ENCODE data around the gene ICA1L.

Gene ICA1L

DNA sequence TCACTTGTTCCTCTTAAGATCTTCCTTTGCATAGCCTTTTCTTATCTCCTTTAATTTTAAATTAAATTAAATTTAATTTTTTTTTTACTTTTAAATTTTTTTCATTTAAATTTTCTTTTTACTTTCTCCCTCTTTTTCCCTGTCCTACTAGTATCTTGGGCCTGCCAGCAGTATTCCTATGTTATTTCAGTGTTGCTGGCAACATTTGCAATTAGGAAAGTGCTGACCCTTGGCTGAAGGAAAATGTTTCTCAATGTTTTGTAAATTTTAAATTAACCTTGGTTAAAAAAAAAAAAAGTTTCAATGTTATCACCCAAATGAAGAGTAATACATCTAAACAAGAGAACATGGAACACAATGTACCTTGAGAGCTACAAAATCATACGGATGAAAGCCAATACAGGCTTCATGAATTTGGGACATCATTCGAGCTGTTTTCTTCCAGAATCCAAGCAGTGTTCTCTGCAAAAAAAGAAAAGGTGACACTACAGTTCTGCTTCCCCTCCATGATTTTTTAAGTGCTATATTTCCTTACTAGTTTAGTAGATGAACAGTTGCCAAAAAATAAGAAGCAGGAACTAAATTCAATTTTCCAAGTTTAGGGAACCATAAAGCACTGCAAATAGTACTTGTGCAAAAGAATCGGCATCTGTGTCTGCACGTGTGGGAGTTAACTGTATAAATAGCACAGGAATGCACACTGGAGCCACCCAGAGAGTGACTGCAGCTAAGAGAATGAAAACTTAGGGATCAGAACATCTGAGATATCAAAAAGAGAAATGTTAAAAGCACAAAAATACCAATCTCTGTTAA, 55.8 kb downstream of the ICA1L start:
- peaks cover 0 to 11% of the 10 kb centered on the region in 2 experiments; a peak in 1 of 3 replicates for H3K36me3 ChIP-seq (ENCODE audit: control insufficient read depth in 2 of 2, insufficient read depth in 1 of 2, low read length in 2 of 2)
- H3K9me3 ChIP-seq (ENCODE audit: control insufficient read depth, insufficient read depth, low read depth, low read length) = no peaks in the 10 kb centered on the region
- no peak overlapping the region for H3K4me3 ChIP-seq (ENCODE audit: low read depth, low read length)
- H3K4me1 ChIP-seq (ENCODE audit: control insufficient read depth, insufficient read depth, low read length) = no peaks in the 10 kb centered on the region
- no peak overlapping the region for H3K27ac ChIP-seq (ENCODE audit: extremely low read depth, low read depth, low read length)
- TF ChIP-seq, protein P1, sequence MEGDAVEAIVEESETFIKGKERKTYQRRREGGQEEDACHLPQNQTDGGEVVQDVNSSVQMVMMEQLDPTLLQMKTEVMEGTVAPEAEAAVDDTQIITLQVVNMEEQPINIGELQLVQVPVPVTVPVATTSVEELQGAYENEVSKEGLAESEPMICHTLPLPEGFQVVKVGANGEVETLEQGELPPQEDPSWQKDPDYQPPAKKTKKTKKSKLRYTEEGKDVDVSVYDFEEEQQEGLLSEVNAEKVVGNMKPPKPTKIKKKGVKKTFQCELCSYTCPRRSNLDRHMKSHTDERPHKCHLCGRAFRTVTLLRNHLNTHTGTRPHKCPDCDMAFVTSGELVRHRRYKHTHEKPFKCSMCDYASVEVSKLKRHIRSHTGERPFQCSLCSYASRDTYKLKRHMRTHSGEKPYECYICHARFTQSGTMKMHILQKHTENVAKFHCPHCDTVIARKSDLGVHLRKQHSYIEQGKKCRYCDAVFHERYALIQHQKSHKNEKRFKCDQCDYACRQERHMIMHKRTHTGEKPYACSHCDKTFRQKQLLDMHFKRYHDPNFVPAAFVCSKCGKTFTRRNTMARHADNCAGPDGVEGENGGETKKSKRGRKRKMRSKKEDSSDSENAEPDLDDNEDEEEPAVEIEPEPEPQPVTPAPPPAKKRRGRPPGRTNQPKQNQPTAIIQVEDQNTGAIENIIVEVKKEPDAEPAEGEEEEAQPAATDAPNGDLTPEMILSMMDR (tag by site-specific recombination; IDR thresholded peaks at IDR 0.05) = no peak
- TF ChIP-seq ZNF423 (tag by site-specific recombination; IDR thresholded peaks at IDR 0.05) (no peak), ZNF133 (tag by site-specific recombination; IDR thresholded peaks at IDR 0.05) (no peak), ZNF473 (tag by site-specific recombination; IDR thresholded peaks at IDR 0.05) (no peak), ZNF335 (tag by site-specific recombination; conservative IDR thresholded peaks at IDR 0.05) (no peak), ZNF19 (tag by site-specific recombination; IDR thresholded peaks at IDR 0.05; ENCODE audit: low read depth) (no peak)
- TF ChIP-seq, protein P2, sequence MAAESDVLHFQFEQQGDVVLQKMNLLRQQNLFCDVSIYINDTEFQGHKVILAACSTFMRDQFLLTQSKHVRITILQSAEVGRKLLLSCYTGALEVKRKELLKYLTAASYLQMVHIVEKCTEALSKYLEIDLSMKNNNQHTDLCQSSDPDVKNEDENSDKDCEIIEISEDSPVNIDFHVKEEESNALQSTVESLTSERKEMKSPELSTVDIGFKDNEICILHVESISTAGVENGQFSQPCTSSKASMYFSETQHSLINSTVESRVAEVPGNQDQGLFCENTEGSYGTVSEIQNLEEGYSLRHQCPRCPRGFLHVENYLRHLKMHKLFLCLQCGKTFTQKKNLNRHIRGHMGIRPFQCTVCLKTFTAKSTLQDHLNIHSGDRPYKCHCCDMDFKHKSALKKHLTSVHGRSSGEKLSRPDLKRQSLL (tag by site-specific recombination; IDR thresholded peaks at IDR 0.05) = no peak
- TF ChIP-seq, protein P3, sequence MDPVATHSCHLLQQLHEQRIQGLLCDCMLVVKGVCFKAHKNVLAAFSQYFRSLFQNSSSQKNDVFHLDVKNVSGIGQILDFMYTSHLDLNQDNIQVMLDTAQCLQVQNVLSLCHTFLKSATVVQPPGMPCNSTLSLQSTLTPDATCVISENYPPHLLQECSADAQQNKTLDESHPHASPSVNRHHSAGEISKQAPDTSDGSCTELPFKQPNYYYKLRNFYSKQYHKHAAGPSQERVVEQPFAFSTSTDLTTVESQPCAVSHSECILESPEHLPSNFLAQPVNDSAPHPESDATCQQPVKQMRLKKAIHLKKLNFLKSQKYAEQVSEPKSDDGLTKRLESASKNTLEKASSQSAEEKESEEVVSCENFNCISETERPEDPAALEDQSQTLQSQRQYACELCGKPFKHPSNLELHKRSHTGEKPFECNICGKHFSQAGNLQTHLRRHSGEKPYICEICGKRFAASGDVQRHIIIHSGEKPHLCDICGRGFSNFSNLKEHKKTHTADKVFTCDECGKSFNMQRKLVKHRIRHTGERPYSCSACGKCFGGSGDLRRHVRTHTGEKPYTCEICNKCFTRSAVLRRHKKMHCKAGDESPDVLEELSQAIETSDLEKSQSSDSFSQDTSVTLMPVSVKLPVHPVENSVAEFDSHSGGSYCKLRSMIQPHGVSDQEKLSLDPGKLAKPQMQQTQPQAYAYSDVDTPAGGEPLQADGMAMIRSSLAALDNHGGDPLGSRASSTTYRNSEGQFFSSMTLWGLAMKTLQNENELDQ (tag by site-specific recombination; IDR thresholded peaks at IDR 0.05; ENCODE audit: low read depth) = no peak
- CTCF ChIA-PET = interaction anchor here (0.6 kb wide), 1 partner anchor 18 kb away, joined by 3 read pairs; no protein-coding TSS in a partner anchor
- POLR2A ChIA-PET = no interaction called here

DNA sequence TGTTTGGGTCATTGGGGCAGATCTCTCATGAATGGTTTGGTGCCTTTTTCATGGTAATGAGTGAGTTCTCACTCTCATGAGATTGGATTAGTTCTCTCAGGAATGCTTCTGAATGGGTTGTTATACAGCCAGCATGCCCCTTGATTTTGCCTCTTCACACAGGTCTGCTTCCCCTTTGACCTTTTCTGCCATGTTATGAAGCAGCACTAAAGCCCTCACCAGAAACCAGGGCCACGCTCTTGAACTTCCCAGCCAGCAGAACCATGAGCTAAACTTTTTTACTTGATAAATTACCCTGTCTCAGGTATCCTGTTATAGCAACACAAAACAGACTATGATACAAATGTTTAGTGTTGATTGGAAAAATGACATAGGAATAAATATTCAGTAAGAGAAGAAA, 57.3 kb downstream of the ICA1L start:
- H3K9me3 ChIP-seq (ENCODE audit: control insufficient read depth, insufficient read depth, low read depth, low read length) = no peaks in the 10 kb centered on the region
- H3K27ac ChIP-seq (ENCODE audit: extremely low read depth, low read depth, low read length) = no peak overlapping the region
- TF ChIP-seq ZNF791 (tag by site-specific recombination; IDR thresholded peaks at IDR 0.05) (no peak), ZFP69B (tag by site-specific recombination; IDR thresholded peaks at IDR 0.05) (no peak), ZNF560 (tag by site-specific recombination; IDR thresholded peaks at IDR 0.05; ENCODE audit: borderline replicate concordance) (no peak), ZNF777 (tag by site-specific recombination; IDR thresholded peaks at IDR 0.05; ENCODE audit: borderline replicate concordance) (no peak), ZNF677 (tag by site-specific recombination; IDR thresholded peaks at IDR 0.05) (no peak), SALL2 (tag by site-specific recombination; IDR thresholded peaks at IDR 0.05; ENCODE audit: borderline replicate concordance) (no peak)
- TF ChIP-seq, protein P4, sequence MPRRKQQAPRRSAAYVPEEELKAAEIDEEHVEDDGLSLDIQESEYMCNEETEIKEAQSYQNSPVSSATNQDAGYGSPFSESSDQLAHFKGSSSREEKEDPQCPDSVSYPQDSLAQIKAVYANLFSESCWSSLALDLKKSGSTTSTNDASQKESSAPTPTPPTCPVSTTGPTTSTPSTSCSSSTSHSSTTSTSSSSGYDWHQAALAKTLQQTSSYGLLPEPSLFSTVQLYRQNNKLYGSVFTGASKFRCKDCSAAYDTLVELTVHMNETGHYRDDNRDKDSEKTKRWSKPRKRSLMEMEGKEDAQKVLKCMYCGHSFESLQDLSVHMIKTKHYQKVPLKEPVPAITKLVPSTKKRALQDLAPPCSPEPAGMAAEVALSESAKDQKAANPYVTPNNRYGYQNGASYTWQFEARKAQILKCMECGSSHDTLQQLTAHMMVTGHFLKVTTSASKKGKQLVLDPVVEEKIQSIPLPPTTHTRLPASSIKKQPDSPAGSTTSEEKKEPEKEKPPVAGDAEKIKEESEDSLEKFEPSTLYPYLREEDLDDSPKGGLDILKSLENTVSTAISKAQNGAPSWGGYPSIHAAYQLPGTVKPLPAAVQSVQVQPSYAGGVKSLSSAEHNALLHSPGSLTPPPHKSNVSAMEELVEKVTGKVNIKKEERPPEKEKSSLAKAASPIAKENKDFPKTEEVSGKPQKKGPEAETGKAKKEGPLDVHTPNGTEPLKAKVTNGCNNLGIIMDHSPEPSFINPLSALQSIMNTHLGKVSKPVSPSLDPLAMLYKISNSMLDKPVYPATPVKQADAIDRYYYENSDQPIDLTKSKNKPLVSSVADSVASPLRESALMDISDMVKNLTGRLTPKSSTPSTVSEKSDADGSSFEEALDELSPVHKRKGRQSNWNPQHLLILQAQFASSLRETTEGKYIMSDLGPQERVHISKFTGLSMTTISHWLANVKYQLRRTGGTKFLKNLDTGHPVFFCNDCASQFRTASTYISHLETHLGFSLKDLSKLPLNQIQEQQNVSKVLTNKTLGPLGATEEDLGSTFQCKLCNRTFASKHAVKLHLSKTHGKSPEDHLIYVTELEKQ (tag by site-specific recombination; IDR thresholded peaks at IDR 0.05; ENCODE audit: borderline replicate concordance) = no peak
- TF ChIP-seq, protein P5, sequence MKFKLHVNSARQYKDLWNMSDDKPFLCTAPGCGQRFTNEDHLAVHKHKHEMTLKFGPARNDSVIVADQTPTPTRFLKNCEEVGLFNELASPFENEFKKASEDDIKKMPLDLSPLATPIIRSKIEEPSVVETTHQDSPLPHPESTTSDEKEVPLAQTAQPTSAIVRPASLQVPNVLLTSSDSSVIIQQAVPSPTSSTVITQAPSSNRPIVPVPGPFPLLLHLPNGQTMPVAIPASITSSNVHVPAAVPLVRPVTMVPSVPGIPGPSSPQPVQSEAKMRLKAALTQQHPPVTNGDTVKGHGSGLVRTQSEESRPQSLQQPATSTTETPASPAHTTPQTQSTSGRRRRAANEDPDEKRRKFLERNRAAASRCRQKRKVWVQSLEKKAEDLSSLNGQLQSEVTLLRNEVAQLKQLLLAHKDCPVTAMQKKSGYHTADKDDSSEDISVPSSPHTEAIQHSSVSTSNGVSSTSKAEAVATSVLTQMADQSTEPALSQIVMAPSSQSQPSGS (tag by site-specific recombination; IDR thresholded peaks at IDR 0.05; ENCODE audit: low read depth) = no peak
- TF ChIP-seq, protein P6, sequence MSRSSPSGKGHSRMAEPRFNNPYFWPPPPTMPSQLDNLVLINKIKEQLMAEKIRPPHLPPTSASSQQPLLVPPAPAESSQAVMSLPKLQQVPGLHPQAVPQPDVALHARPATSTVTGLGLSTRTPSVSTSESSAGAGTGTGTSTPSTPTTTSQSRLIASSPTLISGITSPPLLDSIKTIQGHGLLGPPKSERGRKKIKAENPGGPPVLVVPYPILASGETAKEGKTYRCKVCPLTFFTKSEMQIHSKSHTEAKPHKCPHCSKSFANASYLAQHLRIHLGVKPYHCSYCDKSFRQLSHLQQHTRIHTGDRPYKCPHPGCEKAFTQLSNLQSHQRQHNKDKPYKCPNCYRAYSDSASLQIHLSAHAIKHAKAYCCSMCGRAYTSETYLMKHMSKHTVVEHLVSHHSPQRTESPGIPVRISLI (tag by site-specific recombination; IDR thresholded peaks at IDR 0.05) = no peak
- H3K36me3 ChIP-seq (ENCODE audit: control insufficient read depth in 2 of 2, insufficient read depth in 1 of 2, low read length in 2 of 2) = peaks cover 0 to 11% of the 10 kb centered on the region in 2 experiments; a peak in 1 of 3 replicates
- ChIA-PET POLR2A (no interaction called here), CTCF (interaction anchor here (0.7 kb wide), 1 partner anchor 77 kb away, joined by 3 read pairs; no protein-coding TSS in a partner anchor)
- H3K4me3 ChIP-seq (ENCODE audit: low read depth, low read length) = no peak overlapping the region
- H3K4me1 ChIP-seq (ENCODE audit: control insufficient read depth, insufficient read depth, low read length) = no peaks in the 10 kb centered on the region

All from HEK293 (cell line).